Common myeloid progenitor, CD34-positive (primary cell): ENCODE data around the gene TEX19.
"Not testable (repeated sequence)": the region's sequence is repeated elsewhere in the genome, so short reads cannot be mapped to it uniquely, and the experiment has no call there.

Source experiments
- CTCF ChIA-PET: fragments of 350-600 bp; sonication (Branson Sonifier 250); formaldehyde crosslinking; loops from one replicate; lab custom pipeline; 2021; ENCODE audit warnings: antibody characterized with exemption; lab: Charles Lee
- POLR2A ChIA-PET: fragments of 350-600 bp; sonication (Branson Sonifier 250); formaldehyde crosslinking; loops from one replicate; lab custom pipeline; 2021; ENCODE audit warnings: antibody characterized with exemption; lab: Charles Lee
- DNase-seq, 3 donors: peaks; one replicate each; pipeline versions ENCODE4 v3.0.0 to v3.0.0-alpha.2; 2013
- H3K27ac ChIP-seq, 2 experiments: 1 replicate in 1 of 2; 2 replicates in 1 of 2; pipeline ENCODE4 v1.7.0; 2013; ENCODE audit warnings: inconsistent platforms in 2 of 2, low read length in 2 of 2, mild to moderate bottlenecking in 2 of 2, low read depth in 1 of 2, moderate library complexity in 1 of 2; ENCODE audit not compliant: severe bottlenecking in 2 of 2, insufficient read depth in 1 of 2, poor library complexity in 1 of 2
- H3K27me3 ChIP-seq, 5 experiments: replicated peaks in 2 of 5; 1 replicate in 3 of 5; 2 replicates in 2 of 5; pipeline versions ENCODE4 v1.6.1 to v1.7.0; 2013; ENCODE audit warnings: low read length in 4 of 5, mild to moderate bottlenecking in 2 of 5, moderate library complexity in 2 of 5, inconsistent platforms in 1 of 5; ENCODE audit not compliant: insufficient read depth in 5 of 5, control insufficient read depth in 4 of 5
- H3K36me3 ChIP-seq, 4 experiments: 1 replicate in 2 of 4; 2 replicates in 2 of 4; pipeline versions ENCODE4 v1.6.1 to v1.7.0; 2013; ENCODE audit warnings: low read length in 3 of 4, control low read depth in 1 of 4, mild to moderate bottlenecking in 1 of 4; ENCODE audit not compliant: control insufficient read depth in 4 of 4, insufficient read depth in 4 of 4
- H3K4me1 ChIP-seq, 4 experiments: 1 replicate in 3 of 4; 2 replicates in 1 of 4; pipeline versions ENCODE4 v1.6.1 to v1.7.1; 2013; ENCODE audit warnings: low read length in 3 of 4, mild to moderate bottlenecking in 3 of 4, control low read depth in 1 of 4, inconsistent platforms in 1 of 4, moderate library complexity in 1 of 4; ENCODE audit not compliant: control insufficient read depth in 4 of 4, insufficient read depth in 4 of 4; ENCODE audit errors: control extremely low read depth in 1 of 4
- H3K4me3 ChIP-seq, 7 experiments: 1 replicate in 4 of 7; 2 replicates in 3 of 7; pipeline versions ENCODE4 v1.5.1 to v1.7.0; 2013; ENCODE audit warnings: mild to moderate bottlenecking in 7 of 7, low read length in 6 of 7, moderate library complexity in 6 of 7, inconsistent platforms in 2 of 7, low read depth in 2 of 7, control low read depth in 1 of 7; ENCODE audit not compliant: insufficient read depth in 4 of 7, control insufficient read depth in 1 of 7; ENCODE audit errors: extremely low read depth in 1 of 7
- H3K9me3 ChIP-seq, 5 experiments: 1 replicate in 4 of 5; 2 replicates in 1 of 5; pipeline versions ENCODE4 v1.6.1 to v1.7.1; 2013; ENCODE audit warnings: low read length in 4 of 5, mild to moderate bottlenecking in 2 of 5, inconsistent platforms in 1 of 5, low read depth in 1 of 5, moderate library complexity in 1 of 5; ENCODE audit not compliant: control insufficient read depth in 4 of 5, insufficient read depth in 2 of 5; ENCODE audit errors: control extremely low read depth in 1 of 5
- WGBS: methylation state at CpG from one replicate; pipeline ENCODE4 v1.1.5; 2013; ENCODE audit not compliant: insufficient coverage; 5-methylcytosine and 5-hydroxymethylcytosine counted together

TEX19 gene

DNA sequence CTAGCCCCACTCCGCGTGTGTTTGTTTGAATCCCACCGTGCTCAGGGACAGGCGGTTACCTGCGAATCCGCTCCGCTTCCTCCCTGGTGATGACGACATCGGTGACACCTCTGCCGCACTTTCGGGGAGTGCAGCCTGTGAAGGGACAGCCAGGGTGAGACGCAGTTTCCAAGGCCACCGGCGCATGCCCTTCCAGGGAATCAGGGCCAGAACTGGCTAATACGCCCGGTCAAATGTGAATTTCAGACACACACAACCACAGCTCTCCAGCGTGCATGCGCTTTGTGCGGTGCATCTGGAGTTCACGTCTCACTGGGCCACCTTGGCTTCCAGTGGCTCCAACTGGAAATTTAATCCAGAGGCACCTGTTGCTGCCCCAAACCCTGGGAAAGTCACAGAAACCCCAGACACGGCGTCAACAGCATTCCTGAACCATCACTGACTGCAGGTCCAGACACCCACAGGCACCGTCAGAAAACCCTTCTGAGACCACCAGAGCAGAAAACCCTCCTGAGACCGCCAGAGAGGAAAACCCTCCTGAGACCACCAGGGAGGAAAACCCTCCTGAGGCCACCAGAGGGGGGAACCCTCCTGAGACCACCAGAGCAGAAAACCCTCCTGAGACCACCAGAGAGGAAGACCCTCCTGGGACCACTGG, 52.5 kb downstream of the TEX19 start:
- Histone ChIP-seq H3K27ac (no peak overlapping the region), H3K4me3 (no peak overlapping the region), H3K4me1 (peaks cover 0 to 14% (median 10%) of the 10 kb centered on the region in 4 experiments), H3K36me3 (peaks cover 7 to 18% (median 9%) of the 10 kb centered on the region in 4 experiments), H3K9me3 (no peaks in the 10 kb centered on the region), H3K27me3 (no peaks in the 10 kb centered on the region)
- POLR2A ChIA-PET = no interaction called here
- no peak for DNase-seq
- 95% methylated on average over 22 of the region's 24 CpGs for WGBS
- CTCF ChIA-PET = interaction anchor here (0.7 to 2.3 kb wide), 4 partner anchors 11 to 170 kb away, joined by 3 to 9 read pairs (median 4); no protein-coding TSS in a partner anchor

DNA sequence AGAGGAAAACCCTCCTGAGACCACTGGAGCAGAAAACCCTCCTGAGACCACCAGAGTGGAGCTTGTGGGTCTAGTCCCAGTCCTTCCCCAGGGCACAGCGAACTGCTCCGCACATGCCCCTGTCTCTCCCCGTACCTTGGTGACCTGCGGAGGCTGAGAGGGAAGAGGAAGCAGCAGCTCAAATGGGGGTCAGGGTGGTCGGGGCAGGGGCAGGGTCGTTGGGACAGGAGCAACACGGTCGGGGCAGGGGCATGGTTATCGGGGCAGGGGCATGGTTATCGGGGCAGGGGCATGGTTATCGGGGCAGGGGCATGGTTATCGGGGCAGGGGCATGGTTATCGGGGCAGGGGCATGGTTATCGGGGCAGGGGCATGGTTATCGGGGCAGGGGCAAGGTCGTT, 53.0 kb downstream of the TEX19 start:
- POLR2A ChIA-PET = not testable (repeated sequence)

DNA sequence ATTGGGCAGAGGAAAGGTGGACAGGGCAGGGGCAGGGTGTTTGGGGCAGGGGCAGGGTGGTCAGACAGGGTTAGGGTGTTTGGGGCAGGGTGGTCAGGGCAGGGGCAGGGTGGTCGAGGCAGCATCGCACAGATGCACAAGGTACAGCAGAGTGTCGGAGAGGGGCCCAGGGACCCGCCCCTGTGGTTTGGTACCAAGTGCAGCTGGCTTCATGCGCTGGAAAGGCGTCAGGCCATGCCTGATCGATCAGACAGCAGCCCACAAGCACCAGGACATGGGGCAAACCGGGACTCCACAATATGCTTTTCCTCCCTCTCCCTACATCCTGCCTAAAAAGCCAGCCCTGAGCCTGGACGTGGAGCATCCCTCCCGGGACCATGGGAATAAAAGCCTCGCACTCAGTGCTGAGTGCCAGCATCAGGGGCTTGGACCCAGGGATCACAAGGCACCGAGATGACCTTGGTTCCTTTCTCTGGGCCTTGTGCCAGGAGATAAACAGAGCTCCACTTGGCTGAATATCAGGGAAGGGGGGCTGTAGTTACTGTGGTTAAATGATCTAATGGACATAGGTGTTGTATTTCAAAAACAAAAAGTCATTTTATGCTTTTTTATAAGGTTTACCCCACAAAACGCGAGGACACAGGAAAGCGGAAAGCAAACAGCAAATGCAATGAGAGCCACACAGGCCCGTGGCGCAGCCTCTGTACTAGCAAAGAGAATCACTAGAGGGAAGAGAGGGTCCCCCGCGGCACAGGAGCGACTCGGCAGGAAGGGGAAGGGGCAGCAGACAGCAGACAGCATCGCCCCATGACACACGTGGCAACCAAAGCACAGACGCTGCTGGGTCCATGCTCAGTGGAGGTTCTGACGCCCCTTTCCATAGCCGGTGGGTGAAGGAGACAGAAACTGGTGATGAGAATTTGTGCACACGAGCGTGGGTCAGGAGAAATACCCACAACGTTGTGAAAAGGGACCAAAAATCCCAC, 53.8 kb downstream of the TEX19 start:
- WGBS = 93% methylated on average over 21 of the region's 29 CpGs
- no peaks in the 10 kb centered on the region for H3K27me3 ChIP-seq
- ChIA-PET CTCF (interaction anchor here (0.6 to 2.7 kb wide), 6 partner anchors 11 to 62 kb away, joined by 3 to 9 read pairs (median 4); partner anchors contain the start of gene UTS2R), POLR2A (no interaction called here)
- H3K27ac ChIP-seq = no peak overlapping the region
- H3K4me3 ChIP-seq = no peak overlapping the region
- H3K36me3 ChIP-seq = peaks cover 7 to 18% (median 9%) of the 10 kb centered on the region in 4 experiments
- H3K9me3 ChIP-seq = no peaks in the 10 kb centered on the region
- H3K4me1 ChIP-seq = peaks cover 3 to 11% (median 7%) of the 10 kb centered on the region in 4 experiments
- DNase-seq = no peak

More for the DNA sequence above, 53.0 kb downstream of the TEX19 start:
- H3K4me3 ChIP-seq, CTCF ChIA-PET, DNase-seq, H3K27ac ChIP-seq, H3K9me3 ChIP-seq, H3K27me3 ChIP-seq: not testable (repeated sequence)
- peaks cover 7 to 18% (median 9%) of the 10 kb centered on the region in 4 experiments for H3K36me3 ChIP-seq
- WGBS = 97% methylated on average over 7 of the region's 16 CpGs
- H3K4me1 ChIP-seq = peaks cover 0 to 14% (median 9%) of the 10 kb centered on the region in 4 experiments
